Measurements from ENCODE around the gene TRIM9. TPM values are rescaled to one million over a fixed set of nuclear protein-coding genes. Genes with fewer than 3 reads are reported as not detected.

The TRIM9 gene
- total RNA-seq, 2 experiments from 2014 or later: 0.19 to 0.45 TPM

DNA sequence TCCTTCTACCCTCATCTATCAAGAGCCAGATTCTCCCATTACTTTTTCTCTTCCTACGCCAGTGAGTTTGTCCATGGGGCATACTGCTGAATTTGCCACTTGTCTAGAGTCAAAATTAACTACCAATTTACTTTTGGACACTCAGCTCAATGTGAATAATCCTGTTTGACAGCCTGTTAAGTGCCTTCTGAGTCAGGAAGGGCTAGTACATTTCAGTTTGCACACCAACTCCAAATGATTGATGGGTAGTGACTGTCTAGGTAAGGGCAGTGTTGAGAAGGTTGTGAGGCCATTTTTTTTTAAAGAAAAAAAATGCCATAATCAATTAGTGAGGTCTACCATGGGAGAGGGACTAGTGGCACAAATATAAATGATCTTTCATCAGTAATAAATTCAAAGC is 21.8 kb upstream of the TRIM9 start:
- no peaks in the 10 kb centered on the region for H3K9me3 Mint-ChIP-seq
- H3K27ac ChIP-seq (ENCODE audit: low read depth in 1 of 2, low read length in 2 of 2): no peak overlapping the region
- no peaks in the 10 kb centered on the region for H3K4me1 Mint-ChIP-seq (ENCODE audit: low read depth)
- ChIA-PET POLR2A (no interaction called here), CTCF (no interaction called here)
- H3K9me3 ChIP-seq (ENCODE audit: control insufficient read depth in 1 of 2, insufficient read depth in 1 of 2, low read length in 2 of 2): no peaks in the 10 kb centered on the region
- H3K27me3 ChIP-seq (ENCODE audit: control insufficient read depth in 1 of 2, insufficient read depth in 2 of 2, low read length in 2 of 2): no peaks in the 10 kb centered on the region
- TF ChIP-seq, protein P1, sequence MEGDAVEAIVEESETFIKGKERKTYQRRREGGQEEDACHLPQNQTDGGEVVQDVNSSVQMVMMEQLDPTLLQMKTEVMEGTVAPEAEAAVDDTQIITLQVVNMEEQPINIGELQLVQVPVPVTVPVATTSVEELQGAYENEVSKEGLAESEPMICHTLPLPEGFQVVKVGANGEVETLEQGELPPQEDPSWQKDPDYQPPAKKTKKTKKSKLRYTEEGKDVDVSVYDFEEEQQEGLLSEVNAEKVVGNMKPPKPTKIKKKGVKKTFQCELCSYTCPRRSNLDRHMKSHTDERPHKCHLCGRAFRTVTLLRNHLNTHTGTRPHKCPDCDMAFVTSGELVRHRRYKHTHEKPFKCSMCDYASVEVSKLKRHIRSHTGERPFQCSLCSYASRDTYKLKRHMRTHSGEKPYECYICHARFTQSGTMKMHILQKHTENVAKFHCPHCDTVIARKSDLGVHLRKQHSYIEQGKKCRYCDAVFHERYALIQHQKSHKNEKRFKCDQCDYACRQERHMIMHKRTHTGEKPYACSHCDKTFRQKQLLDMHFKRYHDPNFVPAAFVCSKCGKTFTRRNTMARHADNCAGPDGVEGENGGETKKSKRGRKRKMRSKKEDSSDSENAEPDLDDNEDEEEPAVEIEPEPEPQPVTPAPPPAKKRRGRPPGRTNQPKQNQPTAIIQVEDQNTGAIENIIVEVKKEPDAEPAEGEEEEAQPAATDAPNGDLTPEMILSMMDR (IDR thresholded peaks at IDR 0.05): no peak
- no peaks in the 10 kb centered on the region for H3K4me1 ChIP-seq (ENCODE audit: insufficient read depth, low read length)
- no peaks in the 10 kb centered on the region for H3K27me3 Mint-ChIP-seq
- DNase-seq: no peak
- no peak overlapping the region for H3K4me3 Mint-ChIP-seq
- H3K27ac Mint-ChIP-seq: no peak overlapping the region
- ATAC-seq (ENCODE audit: poor library complexity): no peak
- no peak overlapping the region for H3K4me3 ChIP-seq (ENCODE audit: low read length)
- intact Hi-C loops (cut with DNase I, micrococcal nuclease): loop anchor here in 1 of 2 experiments (5.0 kb wide), 1 partner anchor 96 kb away; no protein-coding TSS in a partner anchor
- no peaks in the 10 kb centered on the region for H3K36me3 ChIP-seq (ENCODE audit: insufficient read depth, low read length)
- no peaks in the 10 kb centered on the region for H3K36me3 Mint-ChIP-seq (ENCODE audit: low read depth)

DNA sequence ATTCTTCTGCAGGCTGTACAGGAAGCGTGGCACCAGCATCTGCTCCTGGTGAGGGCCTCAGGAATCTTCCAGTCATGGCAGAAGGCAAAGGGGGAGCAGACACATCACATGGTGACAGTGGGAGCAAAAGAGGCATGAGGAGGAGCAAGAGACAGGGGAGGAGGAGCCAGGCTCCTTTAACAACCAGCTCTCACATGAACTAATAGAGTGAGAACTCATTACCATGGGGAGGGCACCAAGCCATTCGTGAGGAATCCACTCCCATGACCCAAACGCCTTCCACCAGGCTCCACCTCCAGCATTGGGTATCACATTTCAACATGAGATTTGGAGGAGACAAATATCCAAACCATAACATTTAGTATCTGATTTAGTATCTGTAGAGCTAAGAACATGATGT is 14.7 kb upstream of the TRIM9 start:
- Mint-ChIP-seq H3K27ac (no peak overlapping the region), H3K27me3 (peaks cover 11% of the 10 kb centered on the region), H3K9me3 (no peaks in the 10 kb centered on the region), H3K4me1 (ENCODE audit: low read depth) (no peaks in the 10 kb centered on the region), H3K4me3 (no peak overlapping the region), H3K36me3 (ENCODE audit: low read depth) (no peaks in the 10 kb centered on the region)
- TF ChIP-seq, protein P1 (IDR thresholded peaks at IDR 0.05): no peak
- ChIA-PET CTCF (interaction anchor here (1.6 kb wide), 1 partner anchor 48 kb away, joined by 3 read pairs; no protein-coding TSS in a partner anchor), POLR2A (no interaction called here)
- DNase-seq: no peak
- ATAC-seq (ENCODE audit: poor library complexity): no peak
- H3K4me3 ChIP-seq (ENCODE audit: low read length): no peak overlapping the region
- no peaks in the 10 kb centered on the region for H3K36me3 ChIP-seq (ENCODE audit: insufficient read depth, low read length)
- no peak overlapping the region for H3K27ac ChIP-seq (ENCODE audit: low read depth in 1 of 2, low read length in 2 of 2)
- H3K4me1 ChIP-seq (ENCODE audit: insufficient read depth, low read length): no peaks in the 10 kb centered on the region
- H3K9me3 ChIP-seq (ENCODE audit: control insufficient read depth in 1 of 2, insufficient read depth in 1 of 2, low read length in 2 of 2): no peaks in the 10 kb centered on the region
- intact Hi-C loops (cut with DNase I, micrococcal nuclease): no loop called here
- peaks cover 0 to 3% of the 10 kb centered on the region in 2 experiments for H3K27me3 ChIP-seq (ENCODE audit: control insufficient read depth in 1 of 2, insufficient read depth in 2 of 2, low read length in 2 of 2)

DNA sequence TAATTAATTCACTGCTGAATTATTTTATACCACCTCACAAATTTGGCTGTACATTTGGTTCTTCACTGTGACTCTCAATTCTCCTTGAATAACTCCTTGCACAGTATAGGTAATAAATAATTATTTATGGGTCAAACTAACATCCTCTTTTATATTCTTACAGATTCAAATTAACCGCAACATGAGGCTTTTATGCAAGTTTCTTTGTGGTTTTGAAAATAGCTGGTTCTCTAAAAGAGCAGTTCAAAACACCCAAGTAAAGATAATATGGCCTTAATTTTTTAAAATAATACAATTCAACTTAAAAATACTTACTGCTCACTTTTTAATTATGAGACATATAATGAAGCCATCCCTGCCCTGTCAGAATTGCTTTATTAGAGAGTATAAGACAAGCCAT is 12.9 kb upstream of the TRIM9 start:
- TF ChIP-seq, protein P1 (IDR thresholded peaks at IDR 0.05): no peak
- DNase-seq (no peak), ATAC-seq (ENCODE audit: poor library complexity) (no peak)
- ChIA-PET POLR2A (no interaction called here), CTCF (no interaction called here)
- no peak overlapping the region for H3K27ac ChIP-seq (ENCODE audit: low read depth in 1 of 2, low read length in 2 of 2)
- H3K4me1 ChIP-seq (ENCODE audit: insufficient read depth, low read length): no peaks in the 10 kb centered on the region
- H3K9me3 ChIP-seq (ENCODE audit: control insufficient read depth in 1 of 2, insufficient read depth in 1 of 2, low read length in 2 of 2): no peaks in the 10 kb centered on the region
- no peak overlapping the region for H3K27ac Mint-ChIP-seq
- peaks cover 11% of the 10 kb centered on the region for H3K27me3 Mint-ChIP-seq
- H3K4me3 ChIP-seq (ENCODE audit: low read length): no peak overlapping the region
- H3K9me3 Mint-ChIP-seq: no peaks in the 10 kb centered on the region
- no peak overlapping the region for H3K4me3 Mint-ChIP-seq
- H3K4me1 Mint-ChIP-seq (ENCODE audit: low read depth): no peaks in the 10 kb centered on the region
- H3K36me3 ChIP-seq (ENCODE audit: insufficient read depth, low read length): no peaks in the 10 kb centered on the region
- intact Hi-C loops (cut with DNase I, micrococcal nuclease): no loop called here
- peaks cover 0 to 6% of the 10 kb centered on the region in 2 experiments for H3K27me3 ChIP-seq (ENCODE audit: control insufficient read depth in 1 of 2, insufficient read depth in 2 of 2, low read length in 2 of 2)
- no peaks in the 10 kb centered on the region for H3K36me3 Mint-ChIP-seq (ENCODE audit: low read depth)

Measured in CD4-positive, alpha-beta T cell (primary cell).